ENCODE measurements around the gene TAL1.

The TAL1 gene

DNA sequence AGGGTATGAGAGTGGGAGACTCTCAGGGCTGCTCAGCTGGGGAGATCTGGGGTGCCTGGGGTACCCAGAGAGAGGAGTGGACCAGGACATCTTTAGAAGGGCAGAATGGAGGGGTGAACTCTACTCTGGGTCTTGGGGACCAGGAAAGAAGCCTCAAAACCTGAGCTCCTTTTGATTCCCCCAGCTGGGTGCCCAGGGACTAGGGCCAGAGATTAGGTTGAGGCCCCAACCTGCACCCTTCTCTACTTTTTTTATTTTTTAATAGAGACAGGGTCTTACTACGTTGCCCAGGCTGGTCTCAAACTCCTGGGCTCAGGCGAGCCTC lies 44.1 kb downstream of the TAL1 start:
- H3K27ac ChIP-seq = no peak overlapping the region
- no peak for TF ChIP-seq ZFX (IDR thresholded peaks at IDR 0.05)
- TF ChIP-seq, protein P1, sequence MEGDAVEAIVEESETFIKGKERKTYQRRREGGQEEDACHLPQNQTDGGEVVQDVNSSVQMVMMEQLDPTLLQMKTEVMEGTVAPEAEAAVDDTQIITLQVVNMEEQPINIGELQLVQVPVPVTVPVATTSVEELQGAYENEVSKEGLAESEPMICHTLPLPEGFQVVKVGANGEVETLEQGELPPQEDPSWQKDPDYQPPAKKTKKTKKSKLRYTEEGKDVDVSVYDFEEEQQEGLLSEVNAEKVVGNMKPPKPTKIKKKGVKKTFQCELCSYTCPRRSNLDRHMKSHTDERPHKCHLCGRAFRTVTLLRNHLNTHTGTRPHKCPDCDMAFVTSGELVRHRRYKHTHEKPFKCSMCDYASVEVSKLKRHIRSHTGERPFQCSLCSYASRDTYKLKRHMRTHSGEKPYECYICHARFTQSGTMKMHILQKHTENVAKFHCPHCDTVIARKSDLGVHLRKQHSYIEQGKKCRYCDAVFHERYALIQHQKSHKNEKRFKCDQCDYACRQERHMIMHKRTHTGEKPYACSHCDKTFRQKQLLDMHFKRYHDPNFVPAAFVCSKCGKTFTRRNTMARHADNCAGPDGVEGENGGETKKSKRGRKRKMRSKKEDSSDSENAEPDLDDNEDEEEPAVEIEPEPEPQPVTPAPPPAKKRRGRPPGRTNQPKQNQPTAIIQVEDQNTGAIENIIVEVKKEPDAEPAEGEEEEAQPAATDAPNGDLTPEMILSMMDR (conservative IDR thresholded peaks at IDR 0.05) = no peak

DNA sequence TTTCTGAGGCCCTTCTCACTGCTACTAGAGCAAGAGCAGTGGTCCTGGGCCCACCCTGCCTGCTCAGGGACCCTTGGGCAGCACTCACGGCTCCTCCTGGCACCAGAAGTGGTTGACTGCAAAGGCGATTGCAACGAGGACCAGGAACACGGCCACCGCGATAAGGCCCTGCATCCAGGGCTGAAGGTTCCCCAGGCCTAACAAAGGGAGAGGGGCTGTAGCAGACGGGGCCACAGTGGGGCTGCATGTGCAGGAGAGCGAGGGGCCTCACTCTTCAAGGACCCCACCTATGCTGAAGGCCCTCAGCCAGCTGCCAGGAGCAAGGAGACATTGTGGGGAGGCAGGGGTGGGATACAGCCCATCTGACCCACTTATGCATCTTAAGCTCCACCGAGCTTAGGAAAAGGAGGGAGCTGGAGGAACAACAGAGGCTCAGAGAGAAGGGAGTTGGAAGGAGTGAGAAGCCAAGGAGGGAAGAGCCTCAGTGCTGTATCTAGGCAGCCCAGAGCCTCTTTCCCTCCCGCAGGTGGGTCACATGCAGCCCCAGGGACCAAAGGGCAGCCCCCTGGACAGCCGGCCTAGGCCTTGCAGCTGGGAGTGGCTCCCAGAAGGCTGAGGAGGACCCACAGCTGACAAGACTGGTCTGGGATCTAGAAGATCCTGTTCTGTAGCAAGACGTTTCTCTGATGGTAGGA lies 44.6 kb downstream of the TAL1 start:
- H3K27ac ChIP-seq = no peak overlapping the region
- TF ChIP-seq, protein P1 (conservative IDR thresholded peaks at IDR 0.05) = no peak
- TF ChIP-seq ZFX (IDR thresholded peaks at IDR 0.05) = no peak

DNA sequence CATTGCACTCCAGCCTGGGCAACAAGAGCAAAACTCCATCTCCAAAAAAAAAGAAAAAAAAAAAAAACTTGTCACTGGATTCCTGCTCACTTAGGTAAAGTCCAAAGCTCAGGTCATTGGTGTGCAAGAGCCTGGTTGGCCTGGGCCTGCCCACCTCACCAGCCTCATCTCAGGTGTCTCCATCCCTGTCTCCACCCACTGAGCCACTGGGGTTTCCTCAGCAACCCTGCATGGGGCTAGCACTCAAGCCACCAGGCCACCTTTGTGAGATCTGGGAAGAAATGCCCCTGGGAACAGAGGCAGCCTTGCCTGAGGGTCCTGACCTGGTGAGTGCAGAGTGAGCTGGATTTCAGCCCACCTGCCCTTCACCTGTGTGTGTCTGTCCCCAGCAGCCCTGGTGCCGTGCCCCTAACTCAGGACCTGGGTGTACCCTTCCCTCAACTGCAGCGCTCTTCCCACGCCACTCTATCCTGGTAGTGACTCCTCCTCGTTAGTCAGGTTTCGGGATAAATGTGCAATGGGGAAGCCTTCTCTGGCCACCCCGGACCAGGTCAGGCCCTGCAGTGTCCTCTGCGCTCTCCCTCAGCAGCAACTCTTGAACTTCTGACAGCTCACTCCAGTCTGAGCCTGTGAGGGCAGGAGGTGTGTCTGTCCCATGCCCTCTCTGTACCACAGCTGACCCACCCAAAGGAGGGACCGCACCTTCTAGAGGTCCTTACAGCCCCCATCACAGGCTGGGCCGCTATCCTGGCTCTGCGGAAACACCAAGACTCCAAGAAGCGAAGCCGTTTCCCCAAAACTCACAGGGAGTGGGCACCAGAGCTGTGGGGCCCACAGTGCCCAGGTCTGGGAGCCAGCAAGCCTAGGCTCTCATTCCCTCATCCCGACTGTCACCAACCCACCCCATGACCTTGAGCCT lies 45.5 kb downstream of the TAL1 start:
- TF ChIP-seq, protein P1 (conservative IDR thresholded peaks at IDR 0.05) = no peak
- TF ChIP-seq ZFX (IDR thresholded peaks at IDR 0.05) = no peak
- no peak overlapping the region for H3K27ac ChIP-seq

DNA sequence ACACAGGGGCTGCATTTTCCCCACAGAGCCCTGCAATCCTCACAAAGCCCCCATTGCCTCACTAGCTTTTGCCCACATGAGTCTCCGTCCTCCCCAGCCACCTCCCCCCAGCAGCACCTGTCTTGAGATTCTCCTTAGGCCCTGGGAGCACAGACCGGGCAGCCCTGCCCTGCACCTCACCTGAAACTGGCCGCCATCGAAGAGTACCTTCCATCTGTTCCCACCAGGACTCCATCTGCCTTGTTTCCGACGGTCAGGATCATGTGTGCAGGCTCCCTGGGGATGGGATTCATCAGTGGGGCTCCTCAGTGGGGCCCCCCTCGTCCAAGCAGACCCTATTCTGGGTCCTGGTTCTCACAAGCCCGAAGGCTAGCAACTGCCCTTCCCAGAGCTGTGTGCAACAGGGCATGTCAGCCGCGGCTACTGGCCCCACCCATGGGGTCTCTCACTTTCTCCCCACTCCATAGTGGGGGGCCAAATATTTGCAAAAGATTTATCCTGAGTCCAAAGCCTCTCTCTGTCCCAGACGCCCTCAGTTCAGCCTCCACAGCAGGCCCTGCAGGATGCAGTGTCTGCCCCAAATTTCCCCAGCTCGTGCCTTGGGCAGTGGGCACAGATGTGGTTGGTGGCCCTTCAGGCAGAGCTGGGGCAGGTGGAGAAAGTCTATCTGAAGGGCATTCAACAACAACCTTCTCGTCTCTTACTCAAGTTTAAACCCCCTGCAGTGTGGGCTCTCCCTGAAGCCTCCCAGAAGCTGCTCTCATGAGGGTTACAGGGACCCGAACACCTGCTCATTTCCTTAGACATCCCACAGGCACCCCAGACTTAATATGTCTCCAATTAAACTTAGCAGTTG lies 47.0 kb downstream of the TAL1 start:
- TF ChIP-seq ZFX (IDR thresholded peaks at IDR 0.05) = no peak
- TF ChIP-seq, protein P1 (conservative IDR thresholded peaks at IDR 0.05) = no peak
- H3K27ac ChIP-seq = no peak overlapping the region

GRCh38 chr1:47184090-47184821 lies 47.8 kb downstream of the TAL1 start:
- H3K27ac ChIP-seq = no peak overlapping the region
- no peak for TF ChIP-seq ZFX (IDR thresholded peaks at IDR 0.05)
- TF ChIP-seq, protein P1 (conservative IDR thresholded peaks at IDR 0.05) = no peak

DNA sequence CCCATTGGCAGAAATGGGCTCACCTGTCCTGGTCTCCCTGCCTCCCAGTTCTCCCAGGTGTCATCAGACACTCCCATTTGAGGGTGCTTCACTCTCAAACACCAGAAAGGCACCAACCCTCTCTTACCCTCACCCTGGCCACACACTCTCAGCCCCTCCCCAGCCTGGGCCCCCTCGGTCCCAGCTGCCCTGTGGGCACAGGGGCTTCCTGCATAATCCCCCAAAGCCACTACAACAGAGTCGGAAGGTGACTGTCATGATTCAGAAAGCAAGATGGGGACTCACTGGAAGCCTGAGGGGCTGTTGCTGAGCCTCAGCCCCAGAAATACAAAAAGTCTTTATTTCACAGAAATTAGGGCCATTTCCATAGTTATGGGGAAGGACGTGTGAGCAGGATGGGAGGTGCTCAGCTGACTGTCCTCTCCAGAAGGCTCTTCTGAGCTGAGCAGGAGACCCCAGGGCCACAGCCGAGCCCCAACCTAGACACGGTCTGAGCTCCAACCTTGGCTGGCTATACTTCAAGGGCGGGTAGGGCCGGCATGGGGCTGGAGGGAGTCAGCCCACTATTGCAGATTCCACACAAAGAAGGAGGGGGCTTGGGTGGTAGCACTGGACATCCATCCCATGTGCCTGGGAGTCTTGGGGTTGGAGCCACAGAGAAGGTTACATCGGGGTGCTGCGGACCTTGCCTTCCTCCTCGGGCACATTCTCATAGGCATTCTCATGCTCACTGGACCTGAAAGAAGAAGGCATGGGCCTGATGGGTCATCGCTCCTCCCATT lies 48.5 kb downstream of the TAL1 start:
- H3K27ac ChIP-seq = no peak overlapping the region
- TF ChIP-seq ZFX (IDR thresholded peaks at IDR 0.05) = no peak
- TF ChIP-seq, protein P1 (conservative IDR thresholded peaks at IDR 0.05) = no peak
